T-helper 17 cell (primary cell): ENCODE results near the gene GPR89B. TPM values are rescaled to one million over a fixed set of nuclear protein-coding genes. Genes with fewer than 3 reads are reported as not detected.
"Not testable (repeated sequence)": the region's sequence is repeated elsewhere in the genome, so short reads cannot be mapped to it uniquely, and the experiment has no call there.

Experiments used
- ATAC-seq: fragments of 150-1000 bp; cut with Tn5 transposase; 2 replicates; pipeline ENCODE4 v1.10.0; 2021; ENCODE audit warnings: mild to moderate bottlenecking, moderate library complexity
- DNase-seq, 3 donors: peaks; one replicate each; pipeline versions ENCODE4 v3.0.0 to v3.0.0-alpha.2; 2020 to 2021
- H3K9me3 ChIP-seq: one replicate; pipeline ENCODE4 v1.7.0; 2013; ENCODE audit warnings: low read length, mild to moderate bottlenecking; ENCODE audit not compliant: control insufficient read depth, poor library complexity, severe bottlenecking
- H3K27ac Mint-ChIP-seq: one replicate; pipeline ENCODE4 v1.8.0; 2022; ENCODE audit warnings: mild to moderate bottlenecking, moderate library complexity, mixed read lengths
- H3K27me3 Mint-ChIP-seq: one replicate; pipeline ENCODE4 v1.8.0; 2022; ENCODE audit warnings: mixed read lengths
- H3K36me3 Mint-ChIP-seq: one replicate; pipeline ENCODE4 v1.8.0; 2022; ENCODE audit warnings: low read depth, mixed read lengths
- H3K4me1 Mint-ChIP-seq: one replicate; pipeline ENCODE4 v1.8.0; 2022; ENCODE audit warnings: mild to moderate bottlenecking, mixed read lengths
- H3K4me3 Mint-ChIP-seq: one replicate; pipeline ENCODE4 v1.8.0; 2022; ENCODE audit warnings: mild to moderate bottlenecking, moderate library complexity, mixed read lengths
- total RNA-seq, 4 donors: library from RNA in 2 of 4; stranded (reverse) in 2 of 4; gene quantifications; one replicate each; pipeline ENCODE4 v1.2.3 and lab custom pipeline; 2022 to 2026

Gene GPR89B
- total RNA-seq, 2 donors from 2014 or later: 13.0 to 15.4 TPM

DNA sequence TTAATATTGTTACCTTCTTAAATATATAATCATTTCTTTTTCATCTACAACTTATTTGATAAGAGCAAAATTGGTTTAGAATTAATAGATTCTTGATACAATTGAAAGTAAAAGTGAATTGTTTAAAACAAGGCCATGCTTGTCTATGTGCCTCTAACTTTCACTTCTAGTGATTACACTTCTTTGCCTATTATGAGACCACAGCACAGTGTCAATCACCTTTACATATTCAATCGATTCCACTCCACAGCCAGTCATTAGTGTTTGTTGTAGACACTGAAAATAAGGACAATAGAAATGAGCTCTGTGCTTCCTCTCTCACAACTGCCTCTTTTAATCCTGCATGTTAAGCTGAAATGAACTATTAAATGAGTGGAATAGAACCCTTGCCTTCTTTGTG is 36.4 kb downstream of the GPR89B start:
- H3K9me3 ChIP-seq, H3K27ac Mint-ChIP-seq, H3K4me1 Mint-ChIP-seq, ATAC-seq, H3K4me3 Mint-ChIP-seq, H3K36me3 Mint-ChIP-seq, DNase-seq, H3K27me3 Mint-ChIP-seq: not testable (repeated sequence)

GRCh38 chr1:147966657-147967056 is 38.4 kb downstream of the GPR89B start:
- H3K9me3 ChIP-seq, H3K4me1 Mint-ChIP-seq, DNase-seq, ATAC-seq, H3K27ac Mint-ChIP-seq, H3K36me3 Mint-ChIP-seq, H3K4me3 Mint-ChIP-seq, H3K27me3 Mint-ChIP-seq: not testable (repeated sequence)

DNA sequence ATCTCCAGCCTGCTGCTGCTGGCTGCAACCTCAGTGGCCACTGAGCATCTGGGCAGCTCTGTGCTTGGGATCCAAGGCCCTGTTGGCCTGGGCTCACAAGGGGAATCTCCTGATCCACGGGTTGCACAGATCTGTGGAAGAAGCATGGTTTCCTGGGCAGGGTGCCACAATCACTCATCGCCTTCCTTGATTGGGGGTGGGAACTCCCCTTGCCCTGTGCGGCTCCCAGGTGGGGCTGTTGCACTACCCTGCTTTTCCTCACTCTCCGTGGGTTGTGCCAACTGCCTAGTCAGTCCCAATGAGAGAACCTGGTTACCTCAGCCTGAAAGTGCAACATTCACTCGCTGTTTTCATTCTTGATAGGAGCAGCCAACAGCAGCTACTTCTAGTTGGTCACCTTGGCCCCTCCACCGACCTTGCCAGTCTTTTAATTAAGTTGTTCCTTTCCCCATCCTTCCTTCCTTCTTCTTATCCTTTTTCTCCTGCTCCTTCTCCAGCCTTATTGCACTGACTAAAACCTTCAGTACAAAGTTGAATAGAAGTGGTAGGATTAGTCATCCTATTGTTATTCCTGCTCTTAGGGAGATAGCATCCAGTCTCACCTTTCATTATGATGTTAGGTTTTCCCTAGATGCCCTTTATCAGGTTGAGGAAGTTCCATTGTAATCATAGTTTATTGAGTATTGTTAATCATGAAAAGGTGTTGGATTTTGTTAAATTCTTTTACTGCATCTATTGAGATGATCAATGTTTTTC is 50.9 kb downstream of the GPR89B start:
- DNase-seq, ATAC-seq, H3K36me3 Mint-ChIP-seq, H3K27me3 Mint-ChIP-seq, H3K27ac Mint-ChIP-seq, H3K4me1 Mint-ChIP-seq, H3K4me3 Mint-ChIP-seq, H3K9me3 ChIP-seq: not testable (repeated sequence)

DNA sequence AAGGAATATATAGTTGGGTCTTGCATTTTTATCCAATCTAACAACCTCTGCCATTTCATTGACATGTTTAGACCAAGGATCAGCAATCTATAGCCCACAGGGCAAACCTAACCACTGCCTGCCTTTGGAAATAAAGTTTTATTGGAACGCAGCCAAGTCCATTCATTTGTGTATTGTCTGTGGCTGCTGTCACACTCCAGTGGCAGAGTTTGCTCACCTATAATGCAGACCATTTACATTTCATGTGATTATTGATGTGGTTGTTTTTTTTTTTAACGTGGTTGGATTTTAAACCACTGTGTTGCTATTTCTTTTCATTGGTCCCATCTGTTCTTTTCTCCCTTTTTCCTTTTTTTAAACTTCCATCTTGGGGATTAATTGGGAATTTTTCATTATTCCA is 57.2 kb downstream of the GPR89B start:
- H3K4me1 Mint-ChIP-seq, H3K36me3 Mint-ChIP-seq, H3K27me3 Mint-ChIP-seq, H3K4me3 Mint-ChIP-seq, H3K27ac Mint-ChIP-seq, ATAC-seq, H3K9me3 ChIP-seq, DNase-seq: not testable (repeated sequence)

GRCh38 chr1:147987893-147988292 is 59.7 kb downstream of the GPR89B start:
- not testable (repeated sequence) for H3K9me3 ChIP-seq, DNase-seq, H3K27me3 Mint-ChIP-seq, H3K36me3 Mint-ChIP-seq, H3K4me1 Mint-ChIP-seq, H3K4me3 Mint-ChIP-seq, H3K27ac Mint-ChIP-seq, ATAC-seq

DNA sequence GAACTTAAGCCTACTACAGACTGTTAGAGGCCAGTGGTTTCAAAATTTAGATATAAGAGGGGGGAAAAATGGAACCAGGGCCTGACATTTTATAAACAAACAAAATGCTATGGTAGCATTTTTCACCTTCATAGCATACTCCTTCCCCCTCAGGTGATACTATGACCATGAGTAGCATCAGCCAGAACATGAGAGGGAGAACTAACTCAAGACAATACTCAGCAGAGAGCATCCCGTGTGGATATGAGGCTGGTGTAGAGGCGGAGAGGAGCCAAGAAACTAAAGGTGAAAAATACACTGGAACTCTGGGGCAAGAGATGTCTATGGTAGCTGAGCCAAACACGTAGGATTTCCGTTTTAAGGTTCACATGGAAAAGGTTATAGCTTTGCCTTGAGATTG is 64.7 kb downstream of the GPR89B start:
- not testable (repeated sequence) for H3K27me3 Mint-ChIP-seq, H3K27ac Mint-ChIP-seq

GRCh38 chr1:147993400-147993799 is 65.2 kb downstream of the GPR89B start:
- H3K36me3 Mint-ChIP-seq, ATAC-seq, H3K9me3 ChIP-seq, DNase-seq, H3K4me1 Mint-ChIP-seq, H3K4me3 Mint-ChIP-seq, H3K27me3 Mint-ChIP-seq, H3K27ac Mint-ChIP-seq: not testable (repeated sequence)

More for the DNA sequence above, 64.7 kb downstream of the GPR89B start:
- not testable (repeated sequence) for ATAC-seq, DNase-seq, H3K4me3 Mint-ChIP-seq, H3K36me3 Mint-ChIP-seq, H3K9me3 ChIP-seq, H3K4me1 Mint-ChIP-seq

DNA sequence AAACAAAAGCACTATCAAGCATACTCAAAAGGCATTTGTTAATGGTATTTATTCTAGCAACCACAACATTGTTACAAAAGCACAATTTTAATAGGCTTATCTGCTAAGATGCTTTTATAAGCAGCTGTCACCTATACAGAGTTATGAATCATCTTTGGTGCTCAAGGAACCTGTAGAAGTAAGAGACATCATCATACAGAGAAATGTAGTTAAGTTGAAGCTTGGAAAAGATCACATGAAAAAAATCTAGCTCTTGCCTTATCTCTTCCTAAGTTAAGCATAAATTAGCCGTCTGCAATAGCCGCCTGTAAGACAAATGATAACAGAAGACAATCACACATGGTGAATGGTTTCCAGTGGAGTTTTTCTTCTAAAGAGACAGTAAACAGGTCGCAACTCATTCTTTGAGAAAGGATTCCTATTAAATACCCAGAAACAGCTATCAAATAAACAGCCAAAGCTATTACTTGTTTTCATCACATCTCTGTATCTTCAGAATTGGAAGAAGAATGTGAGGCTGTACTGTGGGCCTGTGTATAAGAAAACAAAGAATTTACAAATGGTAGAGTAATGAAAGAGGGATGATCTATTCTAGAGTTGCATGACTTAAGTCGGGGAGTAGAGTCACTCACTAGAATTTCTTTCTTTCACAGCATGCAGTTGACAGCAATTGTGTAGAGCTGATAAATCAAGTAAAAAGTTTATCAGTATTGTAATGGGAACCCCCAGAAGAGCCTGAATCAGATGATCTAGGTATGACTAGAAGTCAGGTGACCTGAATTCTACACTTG is 65.8 kb downstream of the GPR89B start:
- not testable (repeated sequence) for H3K9me3 ChIP-seq, DNase-seq, H3K4me1 Mint-ChIP-seq, H3K36me3 Mint-ChIP-seq, ATAC-seq, H3K4me3 Mint-ChIP-seq, H3K27ac Mint-ChIP-seq, H3K27me3 Mint-ChIP-seq

GRCh38 chr1:147996088-147996487 is 67.9 kb downstream of the GPR89B start:
- H3K4me1 Mint-ChIP-seq, H3K9me3 ChIP-seq, H3K36me3 Mint-ChIP-seq, DNase-seq, H3K27ac Mint-ChIP-seq, ATAC-seq, H3K4me3 Mint-ChIP-seq, H3K27me3 Mint-ChIP-seq: not testable (repeated sequence)

- H3K4me1 Mint-ChIP-seq, H3K36me3 Mint-ChIP-seq, ATAC-seq, DNase-seq, H3K4me3 Mint-ChIP-seq, H3K9me3 ChIP-seq, H3K27ac Mint-ChIP-seq: not testable (repeated sequence)
- H3K27me3 Mint-ChIP-seq: peaks cover 13% of the 10 kb centered on the region
Observed at GRCh38 chr1:148007724-148008123, 79.5 kb downstream of the GPR89B start.

DNA sequence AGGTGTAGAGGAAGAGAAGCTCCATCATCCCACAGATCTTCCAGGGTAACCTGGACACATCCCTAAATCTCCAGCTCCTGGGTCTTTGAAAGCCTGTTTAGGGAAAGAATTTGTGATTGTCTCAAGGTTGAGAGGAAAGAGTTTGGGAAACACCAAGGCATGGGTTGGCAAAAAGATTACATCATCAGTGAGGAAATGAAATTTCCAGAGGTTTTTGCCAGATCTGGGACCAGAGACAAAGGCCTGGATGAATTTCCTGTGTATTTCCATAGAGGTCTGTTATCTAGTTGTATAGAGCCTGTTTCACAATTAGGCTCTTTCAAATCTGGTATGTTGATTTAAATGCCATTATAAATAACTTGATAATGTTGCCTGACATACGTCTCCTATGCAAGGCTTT is 82.3 kb downstream of the GPR89B start:
- no peak for ATAC-seq
- DNase-seq: no peak
- Mint-ChIP-seq H3K4me3 (no peak overlapping the region), H3K4me1 (peaks cover 7% of the 10 kb centered on the region), H3K36me3 (peaks cover 2% of the 10 kb centered on the region), H3K27ac (no peak overlapping the region), H3K27me3 (peaks cover 26% of the 10 kb centered on the region)
- H3K9me3 ChIP-seq: no peaks in the 10 kb centered on the region

DNA sequence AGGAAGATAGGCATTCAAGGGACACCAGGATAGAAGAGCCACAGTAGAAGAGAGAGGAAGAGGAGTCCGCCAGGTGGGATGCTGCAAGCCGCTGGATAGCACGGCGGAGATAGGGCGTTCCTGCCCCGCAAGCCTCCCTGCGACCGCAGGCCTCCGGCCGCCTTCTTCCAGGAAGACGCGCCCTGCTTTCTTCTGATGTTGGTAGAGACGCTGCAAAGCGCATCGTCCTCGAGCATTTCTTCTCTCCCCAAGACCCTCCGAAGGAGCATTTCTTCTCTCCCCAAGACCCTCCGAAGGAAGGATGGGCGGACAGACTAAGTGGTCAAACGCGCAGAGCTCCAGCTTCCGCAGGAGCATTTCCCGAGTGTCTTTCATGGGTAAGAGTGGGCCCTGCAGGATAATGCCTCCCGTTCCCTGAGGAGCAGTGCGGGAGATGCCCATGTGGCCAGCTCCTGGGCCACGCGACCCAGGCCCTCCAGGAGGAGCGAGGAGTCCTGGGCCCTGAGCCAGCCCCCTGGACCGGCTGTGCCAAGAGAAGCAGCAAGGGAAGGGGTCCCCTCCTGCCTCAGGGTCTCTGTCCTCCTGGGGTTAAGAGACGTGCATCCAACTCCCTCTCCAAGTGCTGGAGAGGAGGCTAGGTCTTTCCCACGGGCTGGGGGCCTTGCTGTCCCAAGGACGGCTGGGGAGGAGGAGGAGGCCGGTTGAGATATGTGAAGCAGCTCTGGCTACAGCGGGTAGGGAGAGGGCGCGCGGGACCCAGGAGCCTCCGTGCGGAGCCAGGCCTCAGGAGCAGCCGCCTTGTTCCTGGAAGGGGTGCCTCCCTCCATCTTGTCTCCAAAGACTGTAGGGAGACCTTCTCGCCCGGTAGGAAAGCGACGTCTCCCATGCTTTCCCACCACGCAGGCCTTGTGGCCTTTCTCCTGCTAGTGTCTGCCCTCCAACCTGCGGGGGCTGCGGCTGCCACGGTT is 85.2 kb downstream of the GPR89B start:
- not testable (repeated sequence) for H3K4me1 Mint-ChIP-seq, H3K27ac Mint-ChIP-seq, H3K36me3 Mint-ChIP-seq, ATAC-seq, DNase-seq, H3K9me3 ChIP-seq
- Mint-ChIP-seq H3K4me3 (peak overlapping the region; percentile 79), H3K27me3 (peaks cover 40% of the 10 kb centered on the region)
